ENCODE data around the gene PPP2R3C.
A peak's percentile ranks its signal among the peaks of the same experiment; 100 is the strongest.
"Not testable (repeated sequence)": the region's sequence is repeated elsewhere in the genome, so short reads cannot be mapped to it uniquely, and the experiment has no call there.

PPP2R3C gene
- total RNA-seq, result 45.2 to 63.2 reads per million in 2 experiments

- peak; percentile 90 for DNase-seq (ENCODE audit: low read depth)
Measured at GRCh38 chr14:35121887-35122695, at the start of gene PPP2R3C, which contains the start of gene PRORP. TSS of gene PPP2R3C (minus strand) at chr14:35121990. CDS start at chr14:35121959, 31 bp downstream. TSS of gene PRORP (plus strand) at chr14:35122552. CDS start at chr14:35123246, 694 bp downstream.

- DNase-seq (ENCODE audit: low read depth), result no peak
Measured at GRCh38 chr14:35167496-35167895, 45.7 kb upstream of the PPP2R3C start.

- DNase-seq (ENCODE audit: low read depth), result no peak
Measured at GRCh38 chr14:35164849-35165248, 43.1 kb upstream of the PPP2R3C start.

- no peak for DNase-seq (ENCODE audit: low read depth)
Measured at GRCh38 chr14:35163384-35163783, 41.6 kb upstream of the PPP2R3C start.

GRCh38 chr14:35161231-35161630, 39.4 kb upstream of the PPP2R3C start:
- no peak for DNase-seq (ENCODE audit: low read depth)

- no peak for DNase-seq (ENCODE audit: low read depth)
Measured at GRCh38 chr14:35159742-35160409, 38.1 kb upstream of the PPP2R3C start.

- DNase-seq (ENCODE audit: low read depth), result no peak
Measured at GRCh38 chr14:35158951-35159653, 37.3 kb upstream of the PPP2R3C start.

GRCh38 chr14:35158491-35158890, 36.7 kb upstream of the PPP2R3C start:
- no peak for DNase-seq (ENCODE audit: low read depth)

GRCh38 chr14:35155962-35156361, 34.2 kb upstream of the PPP2R3C start:
- no peak for DNase-seq (ENCODE audit: low read depth)

- DNase-seq (ENCODE audit: low read depth), result no peak
Measured at GRCh38 chr14:35154016-35154415, 32.2 kb upstream of the PPP2R3C start.

- DNase-seq (ENCODE audit: low read depth), result not testable (repeated sequence)
Measured at GRCh38 chr14:35152531-35152930, 30.7 kb upstream of the PPP2R3C start.

- no peak for DNase-seq (ENCODE audit: low read depth)
Measured at GRCh38 chr14:35149239-35149638, 27.4 kb upstream of the PPP2R3C start.

GRCh38 chr14:35147711-35148110, 25.9 kb upstream of the PPP2R3C start:
- no peak for DNase-seq (ENCODE audit: low read depth)

- DNase-seq (ENCODE audit: low read depth), result no peak
Measured at GRCh38 chr14:35147186-35147585, 25.4 kb upstream of the PPP2R3C start.

- no peak for DNase-seq (ENCODE audit: low read depth)
Measured at GRCh38 chr14:35146711-35147149, 24.9 kb upstream of the PPP2R3C start.

GRCh38 chr14:35144029-35144428, 22.2 kb upstream of the PPP2R3C start:
- no peak for DNase-seq (ENCODE audit: low read depth)

GRCh38 chr14:35140718-35141581, 19.2 kb upstream of the PPP2R3C start:
- no peak for DNase-seq (ENCODE audit: low read depth)

GRCh38 chr14:35138585-35138984, 16.8 kb upstream of the PPP2R3C start:
- no peak for DNase-seq (ENCODE audit: low read depth)

GRCh38 chr14:35134329-35135123, 12.7 kb upstream of the PPP2R3C start:
- no peak for DNase-seq (ENCODE audit: low read depth)

GRCh38 chr14:35133542-35134328, 11.9 kb upstream of the PPP2R3C start:
- DNase-seq (ENCODE audit: low read depth), result no peak

Data from T follicular helper cell (primary cell).